Activated naive CD4-positive, alpha-beta T cell treated with Interleukin-2 at 50 U/mL for 16 hours (primary cell): ENCODE results near the gene BRF1.

Experiments
- DNase-seq: peaks from one replicate; pipeline ENCODE4 v3.0.0-alpha.2; 2020

Gene BRF1

DNA sequence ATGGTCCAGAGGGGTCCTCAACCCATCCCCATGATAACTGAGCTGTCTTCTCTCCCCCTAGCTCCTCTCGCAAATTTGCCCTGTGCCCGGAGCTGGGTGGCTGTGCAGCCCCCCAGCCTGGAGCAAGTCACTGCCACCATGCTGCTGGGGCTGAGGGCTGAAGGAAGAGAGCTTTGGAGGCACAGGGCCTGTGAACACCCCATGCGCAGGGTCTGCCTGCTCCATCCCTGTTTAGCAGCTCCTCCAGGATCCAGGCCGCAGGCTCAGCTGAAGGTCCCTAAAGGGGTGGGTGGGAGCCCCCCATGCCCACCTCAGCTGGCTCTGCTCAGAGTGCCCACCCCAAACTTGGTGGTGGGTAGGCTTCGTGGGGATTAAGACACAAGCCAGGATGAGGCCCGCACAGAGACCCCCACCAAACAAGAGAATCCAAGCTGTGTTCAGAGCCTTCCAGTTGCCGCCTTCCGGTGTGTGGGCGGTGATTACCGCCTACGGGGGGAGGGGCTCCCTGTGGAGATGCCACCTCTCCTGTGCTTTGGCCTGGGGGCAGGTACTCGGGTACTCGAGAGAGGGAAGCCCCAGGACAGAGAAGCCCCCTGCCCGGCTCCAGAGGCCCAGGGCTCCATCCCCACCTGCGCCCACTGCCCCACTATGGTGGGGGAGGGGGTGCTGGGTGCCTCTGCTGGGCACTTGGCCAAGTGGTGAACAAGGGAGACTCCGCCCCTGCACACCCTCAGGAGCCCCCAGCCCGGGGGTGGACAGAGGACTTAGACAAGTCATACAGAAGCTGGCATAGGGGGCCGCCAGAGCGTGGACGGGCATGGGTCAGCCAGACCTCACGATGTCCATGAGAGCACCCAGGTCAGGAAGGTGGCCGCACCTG, 130.8 kb downstream of the BRF1 start:
- DNase-seq: no peak

DNA sequence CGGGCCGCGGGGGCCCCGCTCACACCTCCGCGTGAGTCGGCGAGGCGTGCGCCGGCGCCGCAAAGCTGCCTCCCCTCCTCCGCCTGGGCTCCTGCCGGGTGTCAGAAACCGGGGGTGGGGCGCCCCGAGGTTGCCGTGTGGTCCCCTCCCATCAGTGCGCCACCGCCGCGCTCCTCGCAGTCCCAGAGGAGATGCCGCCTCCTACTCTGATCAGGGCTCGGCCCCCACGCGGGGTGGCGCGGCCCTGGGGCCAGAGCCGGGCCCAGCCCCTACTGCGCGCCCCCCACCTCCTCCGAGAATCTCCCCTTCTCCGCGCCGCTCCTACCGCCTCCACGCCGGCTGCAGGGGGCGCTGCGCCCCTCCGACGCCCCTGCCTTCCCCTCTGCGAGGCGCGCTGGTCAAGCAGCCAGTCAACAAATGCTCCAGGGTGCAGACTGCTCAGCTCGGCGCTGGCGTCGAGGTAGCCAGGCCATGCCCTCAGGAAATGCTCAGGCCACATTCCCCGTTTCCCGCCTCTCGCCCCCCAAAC, 131.8 kb downstream of the BRF1 start:
- peak; percentile 47 for DNase-seq

DNA sequence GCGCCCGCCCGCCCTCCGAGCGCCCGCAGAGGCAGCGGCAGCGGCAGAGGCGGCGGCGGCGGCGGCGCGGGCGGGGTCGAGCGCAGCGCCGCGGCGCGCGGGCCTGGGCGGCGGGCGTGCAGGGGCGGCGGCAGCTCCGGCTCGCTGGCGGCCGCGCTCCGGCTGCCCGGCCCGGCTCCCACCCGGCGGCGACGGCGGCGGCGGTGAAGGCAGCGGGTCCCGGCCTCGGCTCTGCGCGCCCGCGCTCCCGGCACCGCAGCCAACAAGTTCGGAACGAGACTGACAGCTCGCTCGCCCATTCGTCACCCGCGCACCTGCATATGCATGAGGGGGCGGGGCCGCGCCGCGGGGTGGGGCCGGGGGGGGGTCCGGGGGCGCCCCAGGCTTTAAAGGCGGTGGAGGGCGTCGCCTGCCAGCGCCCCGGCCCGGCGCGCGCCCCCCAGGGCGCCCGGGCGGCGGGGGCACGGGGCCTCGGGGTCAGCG, 132.3 kb downstream of the BRF1 start, which contains the start of gene JAG2:
TSS of gene JAG2 (minus strand) at position 281 of the 483 bp plus-strand sequence. CDS start 356 bp downstream, outside the sequence.
- peak; percentile 60 for DNase-seq

DNA sequence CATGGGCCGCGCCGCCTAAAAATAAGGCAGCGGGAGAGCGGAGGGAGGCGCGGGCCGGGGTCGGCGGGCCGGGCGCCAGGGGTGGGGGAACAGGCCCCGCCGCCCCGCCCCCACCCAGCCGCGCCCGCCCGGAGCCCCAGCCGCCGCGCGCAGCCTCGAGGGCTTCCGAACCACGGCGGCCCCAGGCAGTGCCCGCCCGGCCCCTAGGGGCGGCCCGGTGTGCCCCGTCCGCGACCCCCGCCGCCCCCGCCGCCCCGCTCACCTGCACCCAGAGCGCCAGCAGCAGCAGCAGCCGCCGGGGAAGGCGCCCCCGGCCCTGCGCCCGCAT, 132.7 kb downstream of the BRF1 start:
- no peak for DNase-seq

DNA sequence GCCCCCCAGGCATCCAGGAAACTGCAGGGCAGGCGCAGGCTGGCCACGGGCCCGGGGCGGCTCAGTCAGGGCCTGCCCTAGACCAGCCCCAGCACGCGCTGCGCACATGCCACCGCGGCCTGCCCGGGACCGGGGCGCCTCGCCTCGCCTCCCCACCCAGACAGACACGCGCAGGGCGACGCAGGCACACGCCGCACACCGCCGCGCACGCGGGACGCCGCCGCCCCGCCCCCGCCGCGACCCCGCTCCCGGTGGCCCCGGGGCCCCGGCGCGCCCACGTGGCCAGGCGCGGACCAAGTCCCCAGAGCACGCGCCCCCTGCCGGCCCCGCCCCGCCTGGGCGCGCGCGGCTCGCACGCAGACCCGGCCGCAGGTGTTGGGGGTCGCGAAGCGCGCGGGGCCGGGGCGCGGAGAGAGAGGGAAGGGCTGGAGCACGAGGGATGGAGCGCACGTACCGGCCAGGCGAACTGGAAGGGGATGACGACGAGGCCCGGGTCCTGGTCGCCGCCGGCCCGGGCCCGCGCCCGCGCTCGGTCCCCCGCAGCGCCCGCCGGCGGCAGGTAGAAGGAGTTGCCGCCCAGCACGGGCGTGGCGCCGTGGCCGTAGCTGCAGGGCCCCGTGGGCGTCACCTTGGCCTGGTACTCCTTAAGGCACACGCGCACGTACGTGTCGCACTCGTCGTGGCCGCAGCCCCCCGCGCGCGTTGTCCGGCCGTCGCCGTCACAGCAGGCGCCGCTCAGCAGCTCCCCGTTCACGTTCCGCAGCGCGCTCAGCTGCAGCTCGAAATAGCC, 133.3 kb downstream of the BRF1 start:
- DNase-seq: no peak

DNA sequence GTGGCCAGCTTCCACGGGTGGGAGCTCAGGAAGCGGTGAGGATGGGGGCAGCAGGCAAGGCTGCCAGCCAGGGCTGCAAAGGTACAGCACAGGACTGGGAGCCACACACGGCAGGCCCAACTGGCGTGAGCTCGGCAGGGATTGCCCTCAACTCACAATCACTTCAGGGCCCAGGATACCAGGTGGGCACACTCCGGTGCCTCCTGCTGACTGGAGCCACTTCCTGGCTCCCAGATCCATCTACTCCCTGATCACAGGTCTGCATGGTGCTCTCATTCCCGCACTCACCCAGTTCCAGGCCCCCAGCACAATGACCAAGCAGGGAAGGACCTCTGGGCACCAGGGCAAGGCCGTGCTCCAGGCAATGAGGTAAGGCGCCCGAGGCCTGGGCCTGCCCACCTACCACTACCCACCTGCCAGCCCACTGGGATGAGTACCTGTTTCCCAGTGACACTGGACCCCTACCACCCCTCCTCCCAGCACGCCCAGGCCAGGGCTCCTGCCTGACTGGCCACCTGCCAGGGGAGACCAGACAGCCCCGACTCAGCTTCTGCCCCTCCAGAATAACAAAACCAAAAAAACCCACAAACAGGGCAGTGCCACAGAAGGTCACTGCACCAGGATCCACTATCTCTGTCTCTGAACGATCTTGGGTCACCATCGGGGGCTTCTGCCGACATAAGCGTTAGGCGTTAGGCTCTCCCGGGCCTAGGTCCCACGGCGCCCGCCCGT, 134.1 kb downstream of the BRF1 start:
- no peak for DNase-seq

DNA sequence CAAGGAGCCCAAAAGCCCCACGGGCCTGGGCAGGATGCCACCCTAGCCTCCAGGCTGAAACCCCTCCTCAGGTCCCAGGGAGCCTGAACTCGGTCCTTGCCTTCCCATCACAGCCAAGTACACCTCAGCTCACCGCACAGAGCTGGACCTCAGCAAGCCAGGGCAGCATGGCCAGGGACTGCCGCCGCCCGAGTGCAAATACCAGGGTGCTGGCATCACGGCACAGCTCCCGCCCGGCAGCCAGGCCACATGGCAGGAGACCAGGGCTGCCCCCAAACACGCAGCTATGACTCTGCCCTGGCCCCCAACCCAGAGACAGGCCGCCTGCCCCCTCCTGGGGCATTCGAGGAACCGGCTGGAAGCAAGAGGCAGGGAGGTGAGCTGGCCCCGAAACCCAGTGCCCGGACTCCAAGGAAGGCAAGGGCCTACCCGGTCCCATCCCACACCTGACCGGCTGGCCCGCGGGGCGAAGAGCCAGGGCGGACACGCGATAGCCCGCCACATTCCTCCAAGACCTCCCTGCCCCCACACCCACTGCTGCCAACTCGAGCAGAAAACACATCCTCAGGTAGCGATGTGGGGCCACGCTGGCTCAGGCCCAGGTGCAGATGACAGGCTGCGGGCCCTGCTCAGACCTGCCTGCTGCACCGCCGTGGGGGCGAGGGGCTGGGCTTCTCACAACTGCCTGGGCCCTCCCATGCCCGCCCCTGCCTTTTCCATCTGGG, 134.9 kb downstream of the BRF1 start:
- DNase-seq: no peak

DNA sequence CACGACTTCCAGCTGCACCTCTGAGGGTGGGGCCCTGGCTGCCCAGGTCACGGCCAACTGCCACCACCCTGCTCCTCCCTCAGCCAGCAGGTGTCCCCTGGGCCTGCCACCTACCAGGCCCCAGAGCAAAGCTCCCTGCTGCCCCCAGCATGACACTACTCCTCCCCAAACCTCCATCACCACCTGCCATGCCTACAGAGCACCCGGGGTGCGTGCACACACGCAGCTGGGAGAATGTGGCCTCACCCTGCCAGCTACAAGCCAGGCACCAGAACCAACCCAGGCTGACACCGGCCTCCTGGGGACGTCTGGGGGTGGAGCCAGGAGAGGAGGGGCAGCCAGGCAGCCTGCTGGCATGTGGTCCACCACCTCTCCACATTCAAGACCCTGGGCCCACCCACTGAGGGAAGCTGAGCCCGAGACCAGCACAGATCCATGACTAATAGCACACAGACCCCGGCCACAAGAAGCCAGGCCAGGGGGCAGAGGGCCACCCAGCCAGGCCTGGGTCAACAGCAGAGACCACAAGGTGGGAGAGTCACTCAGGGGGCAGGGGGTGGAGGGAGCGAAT, 135.6 kb downstream of the BRF1 start:
- no peak for DNase-seq

DNA sequence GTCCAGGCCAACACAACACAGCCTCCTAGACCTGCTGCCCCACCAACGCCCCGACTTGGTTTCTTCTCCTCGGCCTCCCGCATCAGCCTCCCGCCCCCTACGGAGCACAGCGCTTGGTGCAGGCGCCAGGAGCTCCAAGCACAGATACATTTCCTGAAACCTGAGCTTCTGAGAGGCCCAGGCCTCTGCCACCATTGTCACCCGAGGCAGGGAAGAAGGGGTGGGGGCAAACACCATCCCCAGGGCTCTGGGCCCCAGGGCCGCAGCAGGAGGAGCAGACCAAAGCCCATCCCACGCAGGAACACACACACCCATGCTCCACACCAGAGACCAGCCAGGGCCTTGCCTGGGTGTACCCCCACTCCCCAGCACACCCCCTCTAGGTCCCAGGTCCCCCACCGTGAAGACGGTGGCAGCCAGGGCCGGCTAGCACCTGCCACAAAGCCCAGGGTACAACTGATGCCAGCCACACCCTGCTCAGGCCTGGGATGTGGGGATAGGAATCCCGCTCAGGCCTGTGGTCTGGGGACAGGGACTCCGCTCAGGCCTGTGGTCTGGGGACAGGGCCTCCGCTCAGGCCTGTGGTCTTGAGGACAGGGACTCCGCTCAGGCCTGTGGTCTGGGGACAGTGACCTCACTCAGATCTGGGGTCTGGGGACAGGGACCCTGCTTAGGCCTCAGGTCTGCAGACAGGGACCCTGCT, 137.6 kb downstream of the BRF1 start:
- DNase-seq: no peak

DNA sequence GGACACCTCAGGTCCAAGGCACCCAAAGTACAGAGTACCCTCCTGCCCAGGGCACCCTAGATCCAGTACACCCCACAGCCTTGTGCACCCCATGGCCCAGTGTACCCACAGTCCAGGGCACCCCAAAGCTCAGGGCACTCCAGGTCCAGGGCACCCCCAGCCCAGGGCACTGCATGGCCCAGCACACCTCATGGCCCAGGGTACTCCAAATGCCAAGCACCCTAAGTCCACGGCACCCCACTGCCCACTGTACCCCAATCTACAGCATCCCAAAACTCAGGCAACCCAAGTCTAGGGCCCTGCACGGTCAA, 138.2 kb downstream of the BRF1 start:
- DNase-seq: no peak

DNA sequence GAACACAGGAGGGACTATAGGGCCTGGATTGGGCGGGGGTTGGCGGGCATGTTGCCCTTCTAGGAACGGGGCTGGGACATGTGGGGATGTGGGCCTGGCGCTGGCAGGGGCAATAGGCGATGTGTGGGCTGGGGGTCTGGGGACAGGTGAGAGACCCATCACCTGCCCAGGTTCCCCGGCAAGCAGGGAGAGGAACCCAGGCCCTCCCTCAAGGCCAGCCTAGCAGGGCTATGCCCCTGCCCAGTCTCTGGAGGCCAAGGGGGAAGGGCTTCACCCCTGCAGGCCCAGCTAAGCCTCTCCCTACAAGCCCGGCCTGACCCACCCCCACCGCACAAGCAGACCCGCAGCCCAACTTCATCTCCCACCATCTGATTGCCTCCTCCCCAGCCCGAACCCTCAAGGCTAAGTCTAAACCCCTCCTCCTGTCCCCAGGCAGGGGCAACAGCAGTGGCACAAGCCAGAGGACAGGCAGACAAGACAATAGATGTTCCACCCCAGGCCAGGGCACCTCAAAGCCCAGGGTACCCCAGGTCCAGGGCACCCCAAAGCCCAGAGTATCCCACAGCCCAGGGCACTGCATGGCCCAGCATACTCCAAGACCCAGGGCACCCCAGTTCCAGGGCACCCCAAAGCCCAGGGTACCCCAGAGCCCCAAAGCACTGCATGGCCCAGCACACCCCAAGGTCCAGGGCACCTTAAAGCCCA, 138.7 kb downstream of the BRF1 start:
- no peak for DNase-seq

DNA sequence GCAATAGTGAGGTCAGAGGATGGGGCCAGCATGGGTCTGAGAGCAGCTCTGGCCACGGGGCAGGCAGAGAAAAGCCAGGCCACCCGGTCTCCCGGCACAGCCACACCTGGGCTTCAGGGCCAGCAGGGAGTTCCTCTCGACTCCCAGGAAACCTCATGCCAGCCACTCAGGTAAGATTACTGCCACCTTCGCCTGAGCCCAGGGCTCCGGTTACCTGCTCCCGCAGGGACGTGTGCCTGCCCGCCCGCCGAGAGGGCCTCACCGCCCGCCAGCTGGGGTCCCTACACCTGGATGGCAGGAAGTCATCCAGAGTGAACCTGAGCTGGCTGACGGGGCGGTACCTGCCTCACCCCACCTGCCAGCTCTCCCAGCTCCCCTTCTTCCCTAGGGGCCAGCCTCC, 139.5 kb downstream of the BRF1 start:
- DNase-seq: no peak

DNA sequence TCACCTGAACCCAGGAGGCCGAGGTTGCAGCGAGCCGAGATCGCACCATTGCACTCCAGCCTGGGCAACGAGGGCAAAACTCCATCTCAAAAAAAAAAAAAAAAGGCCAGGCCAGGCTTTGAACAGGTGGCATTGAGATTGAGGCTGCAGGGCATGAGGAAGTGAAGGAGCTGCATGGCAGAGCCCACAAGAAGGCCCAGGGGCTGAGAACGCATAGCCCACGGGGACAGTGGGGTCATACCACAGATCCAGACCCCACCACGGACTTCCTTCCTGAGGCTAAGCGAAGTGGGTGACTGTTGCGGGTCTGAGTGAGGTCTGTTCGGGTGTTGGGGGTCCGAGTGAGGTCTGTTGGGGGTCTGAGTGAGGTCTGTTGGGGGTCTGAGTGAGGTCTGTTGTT, 140.0 kb downstream of the BRF1 start:
- no peak for DNase-seq

DNA sequence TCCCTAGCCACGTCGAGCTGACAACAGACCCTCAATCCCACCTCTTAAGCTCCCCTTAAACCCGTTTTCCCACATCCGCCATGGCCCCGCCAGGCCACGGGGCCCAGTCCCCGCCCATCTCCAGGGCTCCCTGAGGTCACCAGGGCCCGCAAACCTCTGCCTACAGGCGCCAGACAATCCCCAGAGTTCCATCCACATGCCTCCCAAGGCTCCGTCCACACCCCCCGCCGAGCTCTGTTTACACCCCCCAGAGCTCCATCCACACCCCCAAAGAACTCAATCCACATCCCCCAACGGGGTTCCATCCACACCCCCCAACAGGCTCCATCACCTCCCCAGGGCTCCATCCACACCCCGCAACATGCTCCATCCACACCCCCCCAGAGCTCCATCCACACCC, 141.5 kb downstream of the BRF1 start:
- DNase-seq: no peak
